Omental fat pad (tissue), 4 donors: Measurements from ENCODE around the gene PPIL4. TPM values are rescaled to one million over a fixed set of nuclear protein-coding genes. Genes with fewer than 3 reads are reported as not detected.

ENCODE experiments used
- ATAC-seq: fragments of 150-250 bp; one replicate; pipeline ENCODE4 v1.9.1; 2016; ENCODE audit warnings: mild to moderate bottlenecking, moderate library complexity; ENCODE audit not compliant: low FRiP score
- DNase-seq: peaks from one replicate; pipeline ENCODE4 v3.0.0-alpha.2; 2019; ENCODE audit warnings: low spot score
- total RNA-seq, 4 donors: library from RNA; depleted of rRNA; stranded (reverse); fragments of >200 nt; gene quantifications; one replicate each; pipeline ENCODE4 v1.1.0, GENCODE V29; 2016
- TF ChIP-seq, protein P1 (sequence below), 3 donors: fragments of 450-650 bp; IDR thresholded peaks; one replicate each; pipeline ENCODE4 v1.5.1; 2016 to 2017; ENCODE audit warnings: antibody characterized with exemption in 3 of 3, mild to moderate bottlenecking in 3 of 3, moderate library complexity in 2 of 3

The PPIL4 gene
- total RNA-seq, 4 donors from 2014 or later, result 21.7 to 41.4 (median 30.7) TPM

DNA sequence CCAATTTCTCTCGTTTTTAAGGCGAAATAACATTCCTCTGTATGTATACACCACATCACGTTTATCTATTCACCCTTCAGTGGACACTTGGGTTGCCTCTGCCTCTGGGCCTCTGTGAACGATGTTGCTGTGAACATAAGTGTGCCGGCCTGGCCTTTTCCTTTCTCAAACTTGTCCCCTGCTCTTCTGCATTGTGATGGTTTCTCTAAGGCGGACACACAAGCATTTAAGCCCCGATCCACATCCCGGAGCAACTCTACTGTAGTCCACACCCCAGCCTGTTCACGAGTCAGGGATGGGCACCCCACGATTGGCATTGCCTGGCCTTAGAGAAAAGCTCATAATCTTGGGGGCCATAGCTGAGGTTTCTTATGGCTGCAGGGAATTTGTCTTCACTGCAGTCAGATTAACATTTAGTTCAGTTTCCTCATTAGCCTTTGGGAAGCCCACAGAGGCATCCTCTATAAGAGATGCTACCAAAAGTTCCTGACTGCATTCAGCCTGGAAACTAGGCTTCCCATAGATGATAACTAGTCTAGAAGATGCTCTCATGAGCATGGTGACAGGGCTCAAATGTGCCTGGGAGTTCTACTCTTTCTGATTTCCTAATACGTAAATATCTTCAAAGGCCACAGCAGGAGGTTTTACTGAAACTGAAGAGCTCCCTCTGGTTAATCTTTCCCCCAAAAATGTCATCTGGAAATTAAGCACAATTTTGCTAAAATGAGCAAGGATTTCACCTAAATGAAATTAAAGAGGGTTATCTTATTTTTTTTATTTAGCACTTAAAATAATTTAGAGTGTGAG is 61.8 kb downstream of the PPIL4 start:
- ATAC-seq (no peak), DNase-seq (no peak)
- TF ChIP-seq, protein P1, sequence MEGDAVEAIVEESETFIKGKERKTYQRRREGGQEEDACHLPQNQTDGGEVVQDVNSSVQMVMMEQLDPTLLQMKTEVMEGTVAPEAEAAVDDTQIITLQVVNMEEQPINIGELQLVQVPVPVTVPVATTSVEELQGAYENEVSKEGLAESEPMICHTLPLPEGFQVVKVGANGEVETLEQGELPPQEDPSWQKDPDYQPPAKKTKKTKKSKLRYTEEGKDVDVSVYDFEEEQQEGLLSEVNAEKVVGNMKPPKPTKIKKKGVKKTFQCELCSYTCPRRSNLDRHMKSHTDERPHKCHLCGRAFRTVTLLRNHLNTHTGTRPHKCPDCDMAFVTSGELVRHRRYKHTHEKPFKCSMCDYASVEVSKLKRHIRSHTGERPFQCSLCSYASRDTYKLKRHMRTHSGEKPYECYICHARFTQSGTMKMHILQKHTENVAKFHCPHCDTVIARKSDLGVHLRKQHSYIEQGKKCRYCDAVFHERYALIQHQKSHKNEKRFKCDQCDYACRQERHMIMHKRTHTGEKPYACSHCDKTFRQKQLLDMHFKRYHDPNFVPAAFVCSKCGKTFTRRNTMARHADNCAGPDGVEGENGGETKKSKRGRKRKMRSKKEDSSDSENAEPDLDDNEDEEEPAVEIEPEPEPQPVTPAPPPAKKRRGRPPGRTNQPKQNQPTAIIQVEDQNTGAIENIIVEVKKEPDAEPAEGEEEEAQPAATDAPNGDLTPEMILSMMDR (IDR thresholded peaks at IDR 0.05), result no peak

DNA sequence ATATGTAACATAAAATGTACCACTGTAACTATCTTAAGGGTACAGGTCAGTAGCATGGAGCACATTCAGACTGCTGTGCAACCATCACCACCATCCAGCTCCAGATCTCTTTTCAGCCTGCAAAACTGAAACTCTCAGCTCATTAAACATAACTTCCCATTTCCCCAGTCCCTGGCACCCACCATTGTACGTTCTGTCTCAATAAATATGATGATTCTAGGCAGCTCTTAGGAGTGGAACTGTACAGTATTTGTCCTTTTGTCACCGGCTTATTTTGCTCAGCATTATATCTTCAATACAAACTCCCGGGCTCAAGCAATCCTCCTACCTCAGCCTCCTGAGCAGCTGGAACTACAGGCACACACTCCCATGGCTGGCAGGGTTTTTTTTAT is 62.5 kb downstream of the PPIL4 start:
- DNase-seq (no peak), ATAC-seq (no peak)
- TF ChIP-seq, protein P1 (IDR thresholded peaks at IDR 0.05), result no peak

DNA sequence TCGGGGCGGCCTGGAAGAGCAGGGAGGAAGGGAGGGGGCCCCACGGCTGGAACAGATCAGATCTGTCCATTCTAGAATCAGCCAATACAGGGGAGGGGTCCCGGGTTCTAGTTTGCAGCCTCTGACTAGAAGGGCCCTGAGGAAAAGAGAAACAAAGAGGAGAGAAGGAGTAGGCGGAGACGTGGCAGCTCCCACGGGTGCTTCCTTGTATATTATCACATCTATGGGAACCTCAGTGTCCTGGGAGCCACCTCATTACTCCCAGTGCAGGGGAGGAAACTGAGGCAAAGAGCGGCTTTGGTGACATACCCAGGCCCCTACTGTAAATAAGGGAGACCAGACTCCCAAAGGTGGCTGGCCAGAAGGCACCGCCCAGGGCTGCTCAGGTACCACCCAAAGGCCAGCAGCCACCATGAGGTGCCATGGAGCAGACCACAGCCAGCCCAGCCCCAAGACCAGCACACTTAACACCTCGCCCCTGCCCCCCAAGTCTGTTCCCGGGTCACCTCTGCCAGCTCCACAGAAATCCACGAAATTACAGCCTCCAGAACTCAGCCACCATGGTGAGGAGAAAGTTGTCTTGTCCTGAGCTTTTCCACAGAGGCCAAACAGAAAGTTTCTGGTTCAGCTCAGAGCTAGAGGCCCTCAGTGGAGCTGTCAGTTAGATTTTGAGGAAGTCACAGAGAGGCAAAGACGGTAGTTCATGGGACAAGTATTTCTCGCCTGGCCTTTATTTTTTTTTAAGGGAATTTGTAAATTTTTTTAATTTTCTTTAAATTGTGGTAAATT is 63.1 kb downstream of the PPIL4 start:
- TF ChIP-seq, protein P1 (IDR thresholded peaks at IDR 0.05), result no peak
- no peak for DNase-seq
- no peak for ATAC-seq

DNA sequence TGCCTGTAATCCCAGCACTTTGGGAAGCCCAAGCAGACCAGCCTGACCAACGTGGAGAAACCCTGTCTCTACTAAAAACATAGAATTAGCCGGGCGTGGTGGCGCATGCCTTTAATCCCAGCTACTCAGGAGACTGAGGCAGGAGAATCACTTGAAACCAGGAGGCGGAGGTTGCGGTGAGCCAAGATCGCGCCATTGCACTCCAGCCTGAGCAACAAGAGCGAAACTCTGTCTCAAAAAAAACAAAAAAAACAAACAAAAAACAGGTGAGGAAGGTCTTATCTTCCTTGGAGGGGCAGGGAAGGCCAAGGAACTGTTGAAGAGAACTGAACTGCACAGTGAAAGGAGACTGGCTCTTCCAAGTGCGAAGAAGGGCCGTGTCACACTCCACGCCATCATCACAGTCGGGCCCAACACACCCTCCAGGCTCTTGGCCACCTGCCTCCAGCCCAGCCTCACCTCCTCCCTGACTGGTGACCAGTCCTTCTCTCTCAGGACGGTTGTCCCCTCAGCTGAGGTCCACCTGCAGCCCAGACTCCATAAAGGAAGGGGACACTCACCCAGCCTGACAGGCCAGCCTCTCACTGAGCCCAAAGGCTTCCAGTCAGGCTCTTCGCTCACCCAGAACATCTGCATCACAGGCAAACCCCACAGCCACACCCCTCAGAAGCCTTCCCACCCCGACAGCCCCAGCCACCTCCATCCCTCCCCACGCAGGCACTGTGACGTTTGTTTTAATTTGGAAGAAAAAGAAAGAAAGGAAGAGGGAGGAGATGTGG is 65.2 kb downstream of the PPIL4 start:
- no peak for DNase-seq
- no peak for ATAC-seq
- TF ChIP-seq, protein P1 (IDR thresholded peaks at IDR 0.05), result no peak

DNA sequence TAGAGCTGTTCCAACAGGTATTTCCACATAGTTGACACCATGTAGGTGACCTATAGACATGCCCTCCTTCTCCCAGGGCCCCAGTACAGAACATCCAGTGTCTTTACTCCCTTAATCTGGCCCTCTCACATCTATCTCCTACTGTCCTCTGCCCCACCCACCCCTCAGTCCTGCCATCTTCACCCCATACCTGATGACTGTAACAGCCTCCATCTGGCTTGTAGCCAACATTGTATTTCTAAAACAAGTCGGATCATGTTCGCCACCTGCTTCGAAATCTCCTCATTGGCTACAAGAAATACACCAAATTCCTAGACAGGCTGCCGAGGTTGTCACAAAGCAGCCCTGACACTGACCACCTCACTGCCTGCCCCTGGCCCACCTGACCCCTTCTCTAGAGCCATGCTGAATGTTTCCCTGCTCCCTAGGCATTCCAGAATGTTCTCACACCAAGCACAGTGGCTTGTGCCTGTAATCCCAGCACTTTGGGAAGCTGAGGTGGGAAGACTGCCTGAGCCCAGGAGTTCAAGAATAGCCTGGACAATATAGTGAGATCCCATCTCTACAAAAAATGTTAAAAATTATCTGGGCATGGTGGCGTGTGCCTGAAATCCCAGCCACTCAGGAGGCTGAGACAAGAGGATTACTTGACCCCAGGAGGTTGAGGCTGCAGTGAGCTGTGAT is 67.1 kb downstream of the PPIL4 start:
- no peak for DNase-seq
- TF ChIP-seq, protein P1 (IDR thresholded peaks at IDR 0.05), result no peak
- no peak for ATAC-seq

DNA sequence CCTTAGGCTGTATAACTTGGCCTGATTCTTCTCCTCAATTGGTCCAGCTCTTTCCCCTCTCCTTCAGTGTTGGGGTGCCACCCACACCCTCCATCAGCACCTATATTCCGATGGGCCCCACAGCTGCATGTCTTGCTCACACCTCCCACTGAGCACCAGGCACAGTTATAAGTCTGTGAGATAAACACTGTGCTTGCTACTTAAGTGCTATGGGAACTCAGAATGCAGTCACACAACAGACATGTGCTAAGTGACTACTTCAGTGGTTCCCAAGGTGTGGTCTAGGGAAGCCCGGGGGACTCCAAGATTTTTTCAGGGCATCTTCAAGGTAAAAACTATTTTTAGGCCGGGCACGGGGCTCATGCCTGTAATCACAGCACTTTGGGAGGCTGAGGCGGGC is 68.3 kb downstream of the PPIL4 start:
- ATAC-seq (no peak), DNase-seq (no peak)

More for the DNA sequence above, 68.3 kb downstream of the PPIL4 start:
- TF ChIP-seq, protein P1 (IDR thresholded peaks at IDR 0.05), result no peak
